Activated naive CD4-positive, alpha-beta T cell treated with anti-CD3 and anti-CD28 coated beads, Interleukin-2, amount 50 U/mL, for 72 hours (primary cell): ENCODE results near the gene CMKLR1. TPM values are rescaled to one million over a fixed set of nuclear protein-coding genes. Genes with fewer than 3 reads are reported as not detected.

Experiments used
- ATAC-seq, 2 donors: fragments of 150-1000 bp; cut with Tn5 transposase; 2 replicates each; pipeline ENCODE4 v1.10.0; 2021; ENCODE audit warnings: mild to moderate bottlenecking in 2 of 2, moderate library complexity in 2 of 2
- DNase-seq, 2 donors: peaks; one replicate each; pipeline ENCODE4 v3.0.0; 2021 to 2022; ENCODE audit warnings: low spot score in 2 of 2
- H3K27ac Mint-ChIP-seq, 2 donors: one replicate each; pipeline ENCODE4 v1.8.0; 2022; ENCODE audit warnings: mild to moderate bottlenecking in 2 of 2, mixed read lengths in 2 of 2
- H3K36me3 Mint-ChIP-seq, 2 donors: one replicate each; pipeline ENCODE4 v1.8.0; 2022; ENCODE audit warnings: mixed read lengths in 2 of 2
- H3K9me3 Mint-ChIP-seq, 2 donors: one replicate each; pipeline ENCODE4 v1.8.0; 2022; ENCODE audit warnings: mixed read lengths in 2 of 2
- total RNA-seq, 2 donors: library from RNA; stranded (reverse); gene quantifications; one replicate each; pipeline ENCODE4 v1.2.3, GENCODE V29; 2022

CMKLR1 gene
- total RNA-seq, 2 donors from 2014 or later = not detected

DNA sequence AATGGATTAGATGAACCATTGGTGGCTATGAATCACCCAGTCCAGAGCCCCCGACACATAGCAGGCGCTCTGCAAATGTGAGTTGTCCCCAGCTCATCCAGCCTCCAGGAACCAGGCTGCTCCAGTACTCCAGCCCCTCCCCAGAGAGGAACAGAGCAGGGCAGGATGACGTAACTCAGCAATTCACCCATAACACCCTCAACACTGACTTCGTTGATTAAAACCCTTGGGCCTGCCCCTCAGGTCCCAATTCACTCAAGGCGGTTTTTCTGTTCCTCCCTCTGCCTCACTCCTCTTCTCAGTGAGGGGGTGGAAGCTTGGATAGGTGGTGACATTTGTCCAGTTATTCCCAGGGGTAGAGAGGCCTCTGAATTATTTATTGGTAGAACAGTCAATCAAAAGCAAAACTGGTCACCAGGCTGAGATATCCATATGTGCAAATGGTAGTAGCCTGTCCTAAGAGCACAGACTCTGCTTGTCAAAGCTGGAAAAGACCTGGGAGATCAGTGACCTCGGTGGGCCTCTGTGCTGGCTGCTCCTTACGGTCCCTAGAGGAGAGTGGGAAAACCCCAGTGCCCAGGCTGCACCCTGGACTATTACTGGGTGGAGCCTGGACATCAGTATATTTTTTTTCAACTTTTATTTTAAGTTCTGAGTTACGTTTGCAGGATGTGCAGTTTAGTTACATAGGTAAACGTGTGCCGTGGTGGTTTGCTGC, 97.0 kb downstream of the CMKLR1 start:
- Mint-ChIP-seq H3K9me3 (no peaks in the 10 kb centered on the region), H3K27ac (no peak overlapping the region), H3K36me3 (no peaks in the 10 kb centered on the region)
- DNase-seq (no peak), ATAC-seq (no peak)

GRCh38 chr12:108240928-108241327, 98.2 kb downstream of the CMKLR1 start:
- Mint-ChIP-seq H3K36me3 (no peaks in the 10 kb centered on the region), H3K27ac (no peak overlapping the region), H3K9me3 (no peaks in the 10 kb centered on the region)
- ATAC-seq = no peak
- DNase-seq = no peak

GRCh38 chr12:108240027-108240785, 98.9 kb downstream of the CMKLR1 start:
- Mint-ChIP-seq H3K27ac (no peak overlapping the region), H3K36me3 (no peaks in the 10 kb centered on the region), H3K9me3 (no peaks in the 10 kb centered on the region)
- DNase-seq (no peak), ATAC-seq (no peak)

DNA sequence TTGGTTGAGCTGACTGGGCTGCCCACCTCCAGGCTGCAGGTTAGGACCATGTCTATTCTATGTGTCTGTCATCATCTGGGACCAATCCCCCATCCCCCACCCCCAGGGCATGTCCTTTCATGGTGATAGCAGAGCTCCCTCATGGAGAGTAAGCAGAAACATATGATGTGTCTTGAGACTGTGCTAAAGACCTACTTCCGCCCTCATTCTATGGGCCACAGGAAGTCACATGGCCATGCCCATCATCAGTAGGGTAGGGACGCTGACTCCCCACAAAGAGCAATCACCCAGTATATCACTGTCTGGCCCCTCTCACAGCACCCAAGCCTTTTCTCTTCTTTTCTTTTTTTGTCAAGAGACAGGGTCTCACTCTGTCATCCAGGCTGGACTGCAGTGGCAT, 99.7 kb downstream of the CMKLR1 start:
- Mint-ChIP-seq H3K9me3 (no peaks in the 10 kb centered on the region), H3K27ac (no peak overlapping the region), H3K36me3 (no peaks in the 10 kb centered on the region)
- no peak for DNase-seq
- no peak for ATAC-seq

DNA sequence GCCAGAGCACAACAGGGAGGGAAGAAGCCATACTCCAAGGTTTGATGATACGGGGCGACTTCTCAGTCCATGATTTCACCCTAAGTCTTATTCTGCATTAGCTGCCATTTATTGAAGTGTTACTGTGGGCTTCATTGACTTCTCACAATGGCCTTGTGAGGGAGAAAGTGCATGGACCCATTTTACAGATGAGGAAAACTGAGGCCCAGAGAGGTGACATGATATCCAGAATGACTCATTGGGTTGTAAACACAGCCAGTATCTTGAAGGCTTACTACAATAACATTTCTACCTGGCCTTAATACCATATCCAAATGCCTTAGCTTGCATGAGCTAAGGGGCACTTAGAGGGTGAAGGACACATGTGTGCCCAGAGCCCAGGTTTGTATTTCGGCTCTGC, 100.6 kb downstream of the CMKLR1 start:
- Mint-ChIP-seq H3K36me3 (no peaks in the 10 kb centered on the region), H3K9me3 (no peaks in the 10 kb centered on the region), H3K27ac (no peak overlapping the region)
- no peak for DNase-seq
- ATAC-seq = no peak

Other genes starting within 250 kb of the CMKLR1 start
- not detected for gene WSCD2, start 210.0 kb downstream of the CMKLR1 start, total RNA-seq
- 1 to 10 TPM; 2.3 to 8.4 TPM for gene FICD, start 176.0 kb upstream of the CMKLR1 start, total RNA-seq
- 100 to 1,000 TPM in 1 of 2 donors, 10 to 100 TPM in 1; 89.0 to 105 TPM for gene SART3, start 221.9 kb upstream of the CMKLR1 start, total RNA-seq
- 100 to 1,000 TPM in 1 of 2 donors, 10 to 100 TPM in 1; 53.6 to 158 TPM for gene ISCU, start 223.3 kb upstream of the CMKLR1 start, total RNA-seq